HG02571 (cell line): Measurements from ENCODE around the gene PLK2.

ENCODE experiments used
- ATAC-seq: cut with Tn5 transposase; IDR thresholded peaks from one replicate; pipeline ENCODE4 v1.9.1; 2021; ENCODE audit warnings: mild to moderate bottlenecking, moderate library complexity; ENCODE audit not compliant: unreplicated experiment

The PLK2 gene

GRCh38 chr5:58460002-58460731 lies at the start of gene PLK2:
PLK2 (minus strand) TSS chr5:58460086; CDS start chr5:58459959, 127 bp downstream.
- peak; percentile 83 for ATAC-seq

DNA sequence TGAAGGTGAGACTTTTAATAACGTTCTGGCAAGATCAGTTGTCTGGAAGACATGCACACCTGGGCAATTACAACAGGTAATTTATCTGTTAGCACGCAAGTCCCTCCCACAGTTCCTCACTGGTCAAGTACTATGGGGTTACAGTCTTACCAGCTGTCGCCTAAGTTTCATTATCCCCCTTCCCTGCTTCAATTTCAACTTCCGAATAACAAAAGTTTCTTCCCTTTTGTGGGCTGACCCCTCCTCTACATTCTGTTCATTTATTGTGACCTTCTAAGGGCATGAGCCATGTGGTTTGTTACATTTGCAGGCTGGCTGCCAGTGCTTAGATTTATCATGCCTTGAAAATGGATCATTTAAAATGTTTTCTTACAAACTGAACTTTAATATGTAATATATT lies 47.8 kb upstream of the PLK2 start:
- no peak for ATAC-seq

DNA sequence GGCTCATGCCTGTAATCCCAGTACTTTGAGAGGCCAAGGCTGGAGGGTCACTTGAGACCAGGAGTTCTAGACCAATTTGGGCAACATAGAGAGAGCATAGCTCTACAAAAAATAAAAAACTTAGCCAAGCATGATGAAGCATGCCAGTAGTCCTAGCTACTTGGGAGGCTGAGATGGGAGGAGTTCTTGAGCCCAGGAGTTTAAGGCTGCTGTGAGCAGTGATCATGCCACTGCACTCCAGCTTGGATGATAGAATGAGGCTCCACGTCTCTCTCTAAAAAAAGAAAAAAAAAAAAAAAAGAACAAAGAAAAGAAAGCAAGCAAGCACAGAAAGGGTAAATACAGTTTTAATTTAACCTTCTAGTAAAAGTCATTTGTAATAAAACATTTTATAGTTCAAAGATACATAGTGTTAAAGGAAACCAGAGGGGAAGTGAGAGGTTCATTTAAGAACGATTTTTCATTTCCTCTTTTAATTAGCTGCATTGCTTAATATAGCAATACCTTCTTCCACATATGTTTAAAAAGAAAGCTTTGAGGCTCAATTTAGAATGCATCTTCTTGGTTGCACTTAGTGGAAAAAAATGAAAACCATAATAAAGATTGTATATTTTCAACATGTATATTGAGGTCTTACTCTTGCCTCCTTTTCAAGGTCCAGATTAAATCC lies 46.2 kb upstream of the PLK2 start:
- ATAC-seq: no peak

GRCh38 chr5:58505502-58505901 lies 45.6 kb upstream of the PLK2 start:
- ATAC-seq: no peak

DNA sequence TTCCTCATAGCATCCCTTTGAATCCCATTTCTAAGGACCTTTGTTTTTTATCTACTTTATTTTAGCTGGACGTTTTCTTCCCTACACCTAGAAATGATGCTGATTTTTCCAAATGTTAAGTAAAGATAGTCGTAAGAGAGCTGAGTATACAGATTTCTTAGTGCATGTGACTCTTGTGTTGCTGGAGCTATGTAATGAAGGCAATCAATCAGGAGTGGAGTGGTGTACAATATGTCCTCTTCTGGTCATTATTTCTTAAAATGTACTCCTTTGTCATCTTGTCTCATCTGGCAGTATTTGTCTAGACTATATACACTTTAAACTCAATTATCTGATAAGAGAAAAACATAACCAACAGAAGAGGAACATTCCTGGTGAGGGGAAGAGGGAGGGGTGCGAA lies 44.9 kb upstream of the PLK2 start:
- no peak for ATAC-seq

DNA sequence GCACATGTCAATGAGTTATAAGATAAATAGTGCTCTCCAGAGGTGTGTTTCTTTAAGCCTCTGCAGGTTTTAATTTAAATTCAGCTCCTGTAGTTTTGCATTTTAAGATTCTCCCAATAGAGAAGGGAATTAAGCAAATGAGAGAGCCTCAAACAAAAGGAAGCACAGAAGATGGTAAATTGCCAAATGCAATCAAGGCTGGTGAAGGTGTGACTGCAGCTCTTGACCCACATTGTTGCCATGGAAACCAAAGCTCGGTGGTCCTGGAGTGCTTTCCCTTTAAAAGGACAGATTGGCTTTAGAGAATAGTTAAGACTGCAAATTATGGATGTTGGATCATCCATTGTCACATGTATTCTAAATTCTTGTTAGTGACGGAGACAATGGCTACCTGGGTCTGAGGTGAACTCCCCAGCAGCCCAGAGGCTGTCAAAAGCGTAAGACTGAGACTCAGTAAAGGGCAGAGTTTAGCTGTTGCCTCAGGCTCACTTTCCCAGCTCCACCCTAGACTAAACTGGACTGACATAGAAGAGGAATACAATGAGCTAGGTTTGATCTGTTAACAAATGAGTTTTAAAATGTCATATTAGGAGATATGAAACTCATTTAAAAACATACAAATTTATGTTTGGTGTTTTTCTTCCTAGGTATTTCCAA lies 43.6 kb upstream of the PLK2 start:
- ATAC-seq: no peak

- no peak for ATAC-seq
Observed at GRCh38 chr5:58501778-58502417, 42.0 kb upstream of the PLK2 start.

DNA sequence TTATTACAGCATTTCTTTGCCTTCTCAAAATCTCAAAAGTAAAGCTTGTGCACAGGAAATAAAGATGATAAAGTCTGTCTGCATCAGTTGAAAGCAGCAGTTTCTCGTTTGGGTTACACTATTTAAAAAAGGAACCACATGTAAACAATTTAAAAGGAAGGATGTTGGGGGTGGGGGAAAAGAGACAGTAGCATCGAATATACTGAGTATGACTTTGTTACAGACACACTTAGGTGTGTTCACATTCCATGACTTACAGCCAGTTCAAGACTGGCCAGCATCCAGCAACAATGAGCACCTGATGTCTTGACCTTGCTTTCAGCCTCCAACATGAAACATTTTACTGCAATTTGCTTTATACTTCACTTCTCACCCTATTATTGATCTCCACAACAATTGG lies 40.1 kb upstream of the PLK2 start:
- no peak for ATAC-seq

DNA sequence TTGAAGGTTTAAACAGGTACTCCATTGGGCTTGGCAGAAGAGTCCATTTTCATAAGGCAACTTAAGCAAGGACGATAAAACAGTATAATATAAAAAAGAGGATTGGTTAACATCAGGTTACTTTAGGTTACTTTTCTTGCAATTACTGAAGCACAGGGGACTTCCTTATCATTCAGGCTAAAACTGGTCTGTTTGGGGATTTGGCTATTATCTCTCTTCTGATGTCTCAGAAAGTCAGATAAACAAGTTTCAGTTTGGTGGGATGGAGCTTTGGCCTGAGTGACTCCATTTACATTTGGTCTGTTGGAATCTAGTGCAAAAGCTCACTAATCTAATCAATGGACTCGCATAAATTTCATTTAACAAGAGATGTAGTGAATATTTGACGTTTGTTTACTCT lies 39.3 kb upstream of the PLK2 start:
- no peak for ATAC-seq

- no peak for ATAC-seq
Observed at GRCh38 chr5:58498340-58498942, 38.6 kb upstream of the PLK2 start.

- no peak for ATAC-seq
Observed at GRCh38 chr5:58497921-58498320, 38.0 kb upstream of the PLK2 start.

- ATAC-seq: no peak
Observed at GRCh38 chr5:58497386-58497785, 37.5 kb upstream of the PLK2 start.

GRCh38 chr5:58496488-58496887 lies 36.6 kb upstream of the PLK2 start:
- ATAC-seq: no peak

DNA sequence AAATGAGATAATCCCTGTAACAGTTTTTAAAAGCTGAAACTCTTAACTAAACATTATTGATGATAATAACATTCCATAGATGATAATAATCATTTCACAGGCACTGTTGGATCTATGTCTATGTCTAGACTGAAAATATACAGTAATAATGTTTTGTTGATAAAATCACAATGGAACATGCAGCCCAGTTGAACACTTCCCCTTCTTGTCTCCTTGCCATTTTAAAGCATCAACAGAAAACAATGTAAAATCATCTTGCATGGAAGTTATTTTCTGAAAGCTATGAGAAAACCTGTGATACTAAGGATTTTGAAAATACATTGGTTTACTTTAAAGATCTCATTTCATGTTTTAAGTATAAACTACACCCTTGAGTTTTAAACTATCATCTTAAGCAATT lies 33.3 kb upstream of the PLK2 start:
- ATAC-seq: no peak

DNA sequence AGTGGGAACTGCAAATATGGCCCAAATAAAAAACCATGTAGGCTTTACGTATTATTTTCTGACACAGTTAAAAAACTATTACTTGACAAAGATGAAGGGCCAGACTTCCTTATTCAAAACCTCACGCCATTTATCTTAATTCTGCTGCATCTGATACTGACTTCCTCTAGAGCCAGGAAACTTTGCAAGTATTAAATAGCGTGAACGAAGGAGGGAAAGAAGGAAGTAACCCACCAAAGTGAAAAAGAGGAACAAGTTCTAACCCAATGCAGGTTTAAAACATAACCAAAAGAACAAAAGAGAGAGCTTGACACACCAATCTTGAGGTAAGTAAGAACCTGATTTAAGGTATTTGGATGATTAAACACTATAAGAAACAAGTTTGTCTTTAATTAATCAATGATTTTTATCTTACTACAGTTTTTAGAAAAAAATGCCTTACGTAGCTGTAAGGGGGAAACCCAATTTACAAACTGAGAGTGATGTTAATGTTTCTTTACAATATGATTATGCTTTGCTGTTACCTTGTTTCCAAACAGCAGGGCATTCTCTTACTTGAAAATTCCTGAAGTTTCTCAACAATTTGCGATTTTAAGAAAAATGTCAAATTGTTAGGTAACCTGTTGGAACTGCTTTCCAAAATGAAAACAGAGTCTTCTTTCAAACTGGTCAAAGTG lies 31.5 kb upstream of the PLK2 start, which contains the start of gene GAPT:
TSS of gene GAPT (plus strand) at position 220 of the 677 bp plus-strand sequence. CDS start 3,102 bp downstream, outside the sequence.
- no peak for ATAC-seq

DNA sequence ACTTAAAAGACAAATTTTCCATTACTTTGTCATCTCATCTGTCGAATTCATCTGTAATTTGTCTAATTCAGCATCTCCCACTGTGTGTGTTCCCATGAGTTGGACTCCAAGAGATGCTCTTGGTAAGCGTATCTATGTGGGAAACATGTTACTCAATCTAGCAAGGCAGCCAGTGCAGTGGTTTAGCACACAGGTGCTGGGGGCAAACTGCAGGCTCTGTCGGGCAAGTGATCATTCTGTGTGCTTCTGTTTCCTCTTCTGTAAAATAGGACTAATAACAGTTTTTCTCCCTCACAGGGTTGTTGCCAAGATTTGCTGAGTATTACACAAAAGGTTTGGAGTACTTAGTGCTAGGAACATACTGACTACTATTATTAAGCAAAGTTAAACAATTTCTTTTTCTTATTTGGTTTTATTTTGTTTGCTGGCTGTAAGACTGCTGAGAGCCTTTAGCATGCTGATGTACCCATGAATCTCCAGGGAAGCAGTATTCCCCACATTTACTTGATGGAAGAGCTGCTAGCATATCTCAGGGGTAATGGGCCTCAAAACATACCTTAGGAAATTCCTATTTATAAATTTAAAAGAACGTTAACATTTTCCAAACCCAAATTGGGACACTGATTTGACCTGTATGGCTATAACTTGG lies 30.6 kb upstream of the PLK2 start:
- ATAC-seq: peak; percentile 52

- no peak for ATAC-seq
Observed at GRCh38 chr5:58486290-58486689, 26.4 kb upstream of the PLK2 start.

DNA sequence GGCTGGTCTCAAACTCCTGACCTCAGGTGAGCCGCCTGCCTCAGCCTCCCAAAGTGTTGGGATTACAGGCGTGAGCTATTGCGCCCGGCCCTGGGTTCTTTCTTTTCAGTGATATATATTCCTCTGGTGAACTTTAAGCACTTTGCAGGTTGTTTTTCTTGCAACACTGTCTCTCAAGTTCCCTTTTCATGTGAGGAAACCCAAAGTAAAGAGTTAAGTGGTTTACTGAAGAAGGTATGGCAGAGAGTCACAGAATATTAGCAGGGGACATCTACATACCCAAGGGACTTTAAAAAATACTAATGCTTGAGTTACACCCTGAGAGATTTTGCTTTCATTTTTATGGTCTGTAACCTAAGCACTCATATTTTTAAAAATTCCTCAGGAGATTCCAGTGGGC lies 24.6 kb upstream of the PLK2 start:
- ATAC-seq: no peak

GRCh38 chr5:58482536-58482935 lies 22.6 kb upstream of the PLK2 start:
- ATAC-seq: no peak

DNA sequence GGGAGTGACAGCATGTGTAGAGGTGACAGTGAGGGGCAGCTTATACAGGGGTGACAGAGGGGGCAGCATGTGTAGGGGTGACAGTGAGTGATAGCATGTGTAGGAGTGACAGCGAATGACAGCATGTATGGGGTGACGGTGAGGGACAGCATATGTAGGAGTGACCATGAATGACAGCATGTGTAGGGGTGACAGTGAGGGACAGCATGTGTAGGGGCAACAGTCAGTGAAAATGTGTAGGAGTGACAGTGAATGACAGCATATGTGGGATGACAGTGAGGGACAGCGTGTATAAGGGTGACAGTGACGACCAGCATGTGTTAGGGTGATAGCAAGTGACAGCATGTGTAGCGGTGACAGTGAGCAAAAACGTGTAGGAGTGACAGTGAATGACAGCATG lies 21.9 kb upstream of the PLK2 start:
- no peak for ATAC-seq
